ENCODE data around the gene CEP89.

DNA sequence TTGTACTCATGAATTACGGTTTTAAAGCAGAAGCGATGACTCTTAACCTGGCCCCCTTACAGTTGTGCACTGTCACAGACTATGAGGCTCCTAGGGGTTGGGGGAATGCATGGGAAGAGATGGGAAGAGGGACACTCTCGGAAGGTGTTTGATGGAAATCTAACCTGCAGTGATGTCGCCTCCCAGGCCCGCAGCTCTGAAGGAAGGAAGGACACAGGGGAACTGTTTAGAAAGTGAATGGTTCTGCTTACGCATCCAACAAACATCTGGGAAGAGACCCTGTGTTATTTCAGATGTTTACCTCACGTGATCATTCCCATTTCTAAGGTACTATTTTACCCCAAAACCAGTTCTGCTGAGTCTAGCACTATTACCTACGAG is 54.2 kb downstream of the CEP89 start:
- TF ChIP-seq, protein P1, sequence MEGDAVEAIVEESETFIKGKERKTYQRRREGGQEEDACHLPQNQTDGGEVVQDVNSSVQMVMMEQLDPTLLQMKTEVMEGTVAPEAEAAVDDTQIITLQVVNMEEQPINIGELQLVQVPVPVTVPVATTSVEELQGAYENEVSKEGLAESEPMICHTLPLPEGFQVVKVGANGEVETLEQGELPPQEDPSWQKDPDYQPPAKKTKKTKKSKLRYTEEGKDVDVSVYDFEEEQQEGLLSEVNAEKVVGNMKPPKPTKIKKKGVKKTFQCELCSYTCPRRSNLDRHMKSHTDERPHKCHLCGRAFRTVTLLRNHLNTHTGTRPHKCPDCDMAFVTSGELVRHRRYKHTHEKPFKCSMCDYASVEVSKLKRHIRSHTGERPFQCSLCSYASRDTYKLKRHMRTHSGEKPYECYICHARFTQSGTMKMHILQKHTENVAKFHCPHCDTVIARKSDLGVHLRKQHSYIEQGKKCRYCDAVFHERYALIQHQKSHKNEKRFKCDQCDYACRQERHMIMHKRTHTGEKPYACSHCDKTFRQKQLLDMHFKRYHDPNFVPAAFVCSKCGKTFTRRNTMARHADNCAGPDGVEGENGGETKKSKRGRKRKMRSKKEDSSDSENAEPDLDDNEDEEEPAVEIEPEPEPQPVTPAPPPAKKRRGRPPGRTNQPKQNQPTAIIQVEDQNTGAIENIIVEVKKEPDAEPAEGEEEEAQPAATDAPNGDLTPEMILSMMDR (IDR thresholded peaks at IDR 0.05; ENCODE audit: low read depth, low read length): no peak
- TF ChIP-seq EZH2phosphoT487 (IDR thresholded peaks at IDR 0.05; ENCODE audit: low read depth): no peak

Data from OCI-LY3 (cell line).